GM20431 (cell line): ENCODE data around the gene LMNTD1.

Experiments used
- in situ Hi-C: fragments of 300-500 bp; cut with MseI, MboI; formaldehyde crosslinking; loops from one replicate; pipeline ENCODE4 v1.15.0; 2020; ENCODE audit warnings: low sequenced_read_pairs; ENCODE audit not compliant: unreplicated experiment

LMNTD1 gene

DNA sequence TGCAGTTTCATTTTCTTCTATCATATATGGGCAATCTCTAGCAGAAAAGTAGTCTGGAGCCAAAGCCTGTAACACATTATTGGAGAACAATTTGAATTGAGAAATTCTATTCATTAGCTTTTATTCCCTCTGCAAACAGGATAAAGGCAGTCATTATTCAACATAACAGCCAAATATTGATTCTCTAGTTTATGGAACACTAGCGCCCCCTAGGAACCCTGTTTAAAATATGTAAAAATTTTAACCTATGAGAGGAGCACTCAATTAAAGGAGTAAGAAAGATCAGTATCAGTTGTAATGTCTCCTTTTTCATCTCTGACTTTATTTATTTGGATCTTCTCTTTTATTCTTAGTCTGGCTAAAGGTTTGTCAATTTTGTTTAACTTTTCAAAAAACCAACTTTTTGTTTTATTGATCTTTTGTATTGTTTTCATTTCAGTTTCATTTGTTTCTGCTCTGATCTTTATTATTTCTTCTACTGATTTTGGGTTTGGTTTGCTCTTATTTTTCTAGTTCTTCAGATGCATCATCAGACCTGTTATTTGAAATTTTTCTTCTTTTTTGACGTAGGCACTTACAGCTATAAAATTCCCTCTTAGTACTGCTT lies 4.8 kb upstream of the LMNTD1 start:
- in situ Hi-C loops = loop anchor here (10.0 kb wide), 1 partner anchor 123 kb away; no protein-coding TSS in a partner anchor

DNA sequence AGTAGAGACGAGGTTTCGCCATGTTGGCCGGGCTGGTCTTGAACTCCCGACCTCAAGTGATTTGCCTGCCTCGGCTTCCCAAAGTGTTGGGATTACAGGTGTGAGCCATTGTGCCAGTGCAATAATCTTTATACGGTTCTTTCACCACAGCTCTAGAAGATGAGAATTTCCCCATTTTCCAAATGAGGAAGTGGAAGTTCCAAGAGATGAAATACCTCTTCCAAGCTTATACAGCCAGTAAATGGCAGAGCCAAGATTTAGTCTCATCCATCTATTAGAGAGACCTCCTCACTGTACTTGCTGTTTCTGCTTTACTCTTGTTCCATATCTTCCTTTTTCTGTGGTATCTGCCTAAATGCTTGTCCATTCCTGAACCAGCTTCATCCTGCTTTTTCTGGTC lies 3.1 kb upstream of the LMNTD1 start:
- in situ Hi-C loops = loop anchor here (10.0 kb wide), 1 partner anchor 121 kb away; no protein-coding TSS in a partner anchor

DNA sequence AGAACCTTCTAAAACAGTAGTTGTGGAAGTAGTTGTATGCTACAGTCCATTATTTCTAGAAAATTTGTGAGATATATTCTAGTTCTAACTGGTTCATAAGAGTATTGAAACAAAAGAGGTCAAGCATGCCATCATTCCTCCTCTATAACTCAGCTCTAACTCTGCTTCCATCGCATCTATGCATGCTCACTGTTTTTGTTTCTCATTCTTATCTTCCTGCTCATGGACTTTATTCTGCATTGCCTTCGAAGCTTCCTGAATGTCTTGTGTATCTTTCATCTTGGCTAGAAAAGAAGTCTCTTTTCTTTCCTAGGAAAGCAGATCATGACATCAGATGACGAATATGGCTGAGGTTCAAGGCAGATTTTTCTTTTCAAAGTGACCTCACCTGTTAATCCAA lies 402 bp downstream of the LMNTD1 start:
- in situ Hi-C loops = loop anchor here (10.0 kb wide), 1 partner anchor 118 kb away; no protein-coding TSS in a partner anchor

DNA sequence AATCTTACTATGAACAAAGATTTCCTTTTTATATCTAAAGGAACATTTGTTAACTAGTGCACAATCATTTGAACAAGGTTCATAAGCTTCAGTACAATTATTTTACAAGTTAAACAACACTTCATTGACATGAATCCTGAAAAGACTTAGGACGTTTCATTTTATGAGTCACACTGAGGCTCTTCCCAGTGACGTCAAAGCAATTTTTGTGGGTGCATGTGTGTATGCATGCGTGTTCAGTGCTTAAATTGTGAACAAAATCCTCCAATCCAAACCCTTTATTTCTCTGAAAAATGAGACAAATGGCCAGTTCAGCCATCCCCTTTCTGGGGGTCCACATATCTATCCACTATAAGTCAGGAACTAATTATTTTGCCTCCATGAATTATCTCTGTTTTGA lies 2.9 kb downstream of the LMNTD1 start:
- in situ Hi-C loops = loop anchor here (10.0 kb wide), 1 partner anchor 115 kb away; no protein-coding TSS in a partner anchor

DNA sequence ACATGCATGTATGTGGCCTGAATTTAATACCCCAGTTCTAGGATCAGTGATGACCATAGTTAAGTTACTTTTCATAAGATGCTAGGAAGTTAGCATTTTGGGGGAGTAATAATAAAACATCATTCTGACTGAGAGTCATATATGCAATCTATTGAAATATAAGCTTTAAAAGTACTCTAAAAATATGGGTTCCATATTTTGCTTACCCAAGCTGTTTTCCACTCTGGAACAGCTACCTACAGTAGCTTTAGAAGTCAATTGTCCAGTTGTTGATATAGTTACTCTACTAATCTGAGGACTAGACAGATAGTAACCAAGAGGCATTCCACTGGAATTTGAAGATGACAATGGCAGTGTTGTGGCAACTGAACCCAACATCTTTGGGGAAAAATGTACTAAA lies 4.0 kb downstream of the LMNTD1 start:
- in situ Hi-C loops = no loop called here

DNA sequence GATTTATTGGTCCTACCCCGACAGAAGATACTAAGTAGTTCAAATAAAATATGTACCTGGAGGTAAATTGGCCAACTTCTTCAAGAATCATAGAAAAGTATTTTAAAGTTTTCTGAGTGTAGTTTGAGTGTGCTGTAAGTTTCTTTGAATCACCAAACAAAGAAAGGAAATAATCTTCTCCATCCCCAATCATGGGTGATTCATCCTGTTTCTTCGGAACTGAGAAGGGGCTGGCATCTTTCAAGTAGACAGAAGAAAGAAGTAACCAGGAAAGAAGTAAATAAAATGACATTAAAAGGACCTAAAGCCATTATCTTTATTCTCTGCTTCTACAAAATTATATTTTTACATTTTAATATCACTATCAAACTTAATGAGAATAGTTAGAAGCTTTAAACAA lies 6.8 kb downstream of the LMNTD1 start:
- in situ Hi-C loops = no loop called here

DNA sequence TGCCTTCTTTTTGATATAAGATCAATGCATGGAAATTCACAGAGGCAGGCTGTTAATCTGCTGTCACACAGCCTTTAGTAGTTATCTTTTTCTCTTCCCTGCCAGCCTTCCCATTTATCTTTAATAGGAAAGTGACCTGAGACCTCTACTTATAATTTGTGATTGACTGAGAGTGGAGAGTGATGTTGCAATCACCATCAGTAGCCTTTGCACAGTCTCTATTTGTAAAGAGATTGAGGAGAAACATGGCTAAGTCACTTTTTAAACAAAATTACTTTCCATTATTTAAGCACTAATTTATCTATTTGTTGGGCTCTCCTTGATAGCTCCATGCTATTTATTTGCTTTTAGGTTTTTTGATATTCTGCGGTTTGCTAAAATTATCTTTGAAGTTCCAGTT lies 19.9 kb downstream of the LMNTD1 start:
- in situ Hi-C loops = no loop called here

DNA sequence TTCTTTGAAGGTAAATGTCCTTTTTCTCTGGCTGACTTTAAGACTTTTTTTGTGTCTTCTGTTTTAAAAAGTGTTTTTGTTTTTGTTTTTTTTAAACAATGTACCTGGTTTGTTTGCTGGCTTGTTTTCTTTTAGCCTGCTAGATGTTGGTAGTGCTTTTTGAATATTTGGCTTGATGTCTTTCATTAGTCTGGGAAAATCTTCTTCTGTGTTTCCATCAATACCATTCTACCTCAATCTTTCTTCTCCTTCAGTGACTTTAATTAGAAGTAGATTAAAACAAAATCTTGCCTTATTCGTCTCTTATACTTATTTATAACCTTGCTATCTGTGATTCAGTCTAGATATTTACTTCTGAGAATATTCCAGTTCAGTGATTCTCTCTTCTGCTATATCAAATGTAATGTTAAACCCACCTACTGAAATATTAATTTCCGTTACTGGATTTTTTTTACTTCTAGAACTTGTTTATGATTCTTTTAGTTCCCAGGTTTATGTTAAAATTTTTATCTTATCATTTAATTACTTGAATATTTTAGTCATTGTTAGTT lies 21.5 kb downstream of the LMNTD1 start:
- in situ Hi-C loops = no loop called here

DNA sequence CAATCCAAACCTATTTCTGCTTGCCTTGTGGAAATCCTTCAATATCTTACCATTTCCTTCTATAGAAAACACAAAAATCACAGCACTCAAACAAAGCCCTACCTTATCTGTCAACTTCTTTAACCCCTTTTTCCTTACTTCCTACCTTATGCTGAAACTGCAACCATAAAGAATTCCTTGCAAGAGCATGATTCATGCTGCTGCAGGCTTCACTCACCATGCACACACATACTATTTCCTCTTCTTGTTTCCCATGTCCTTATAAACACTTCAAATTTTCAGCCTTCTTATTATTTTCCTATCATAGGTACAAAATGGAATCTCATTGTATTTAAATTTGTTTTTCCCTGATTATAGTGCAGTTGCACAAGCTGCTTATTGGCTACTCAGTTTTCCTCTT lies 23.3 kb downstream of the LMNTD1 start:
- in situ Hi-C loops = no loop called here

DNA sequence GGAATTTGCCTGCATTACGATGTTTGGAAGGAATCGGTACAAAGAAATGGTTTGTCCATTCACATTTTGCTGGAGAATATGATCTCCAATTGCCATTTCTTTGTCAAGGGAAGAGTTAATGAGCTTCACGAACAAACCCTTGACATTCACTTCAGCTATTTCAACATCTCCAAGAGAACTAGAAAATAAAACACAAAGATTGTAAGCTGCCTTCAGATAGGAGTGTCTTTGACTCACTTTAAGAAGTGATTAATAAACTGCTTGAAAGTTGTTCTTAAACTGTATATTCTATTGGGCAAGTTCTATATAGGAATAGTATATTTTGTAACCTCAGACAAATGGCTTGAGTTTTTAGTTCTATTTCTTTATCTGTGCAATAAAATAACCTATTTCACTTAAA lies 26.3 kb downstream of the LMNTD1 start:
- in situ Hi-C loops = no loop called here

DNA sequence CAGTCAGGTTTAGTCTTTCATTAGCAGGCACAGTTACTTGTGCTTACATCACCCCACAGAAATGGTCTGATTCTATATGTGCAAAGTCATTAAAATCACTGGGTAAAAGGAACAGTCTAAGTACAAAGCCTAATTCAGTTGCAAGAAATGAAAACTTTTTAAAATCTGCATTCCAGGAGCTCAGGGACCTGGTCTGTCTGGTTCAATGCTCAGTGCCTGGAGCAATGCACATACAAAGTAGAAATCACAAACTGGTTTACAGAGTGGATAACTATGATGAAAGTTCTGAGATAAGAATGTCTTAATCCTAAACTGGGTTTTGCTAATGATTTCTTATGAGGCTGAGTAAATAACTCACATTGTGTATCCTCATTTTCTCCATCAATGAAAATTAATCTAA lies 28.7 kb downstream of the LMNTD1 start:
- in situ Hi-C loops = no loop called here

DNA sequence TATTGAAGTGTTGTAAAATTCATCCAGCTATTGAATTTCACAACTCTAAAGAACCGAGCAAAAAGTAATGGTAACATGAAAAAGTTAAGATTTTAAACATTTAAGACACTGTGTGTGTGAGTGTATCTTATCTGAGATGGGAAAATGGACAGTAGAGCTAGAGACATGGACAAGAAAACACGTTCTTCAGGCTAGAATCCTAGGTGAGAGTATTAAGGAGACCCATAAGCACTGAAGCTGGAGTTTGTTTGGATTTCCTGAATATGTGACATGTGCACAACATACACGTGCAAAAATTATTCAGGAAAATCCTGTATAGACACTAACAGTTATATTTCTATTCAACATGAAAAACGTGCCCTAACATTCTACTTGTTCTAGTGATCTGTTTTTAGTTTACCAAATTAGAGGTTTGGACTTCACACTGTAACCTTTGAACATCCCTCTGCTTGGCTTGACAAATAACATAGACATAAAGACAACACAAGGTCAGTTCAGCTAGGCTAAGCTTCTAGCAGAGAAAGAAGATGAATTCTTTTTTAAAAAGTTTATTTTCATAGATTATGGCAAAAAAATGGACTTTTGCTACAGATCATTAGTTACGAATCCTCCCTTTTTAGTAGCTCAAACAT lies 31.3 kb downstream of the LMNTD1 start:
- in situ Hi-C loops = no loop called here

DNA sequence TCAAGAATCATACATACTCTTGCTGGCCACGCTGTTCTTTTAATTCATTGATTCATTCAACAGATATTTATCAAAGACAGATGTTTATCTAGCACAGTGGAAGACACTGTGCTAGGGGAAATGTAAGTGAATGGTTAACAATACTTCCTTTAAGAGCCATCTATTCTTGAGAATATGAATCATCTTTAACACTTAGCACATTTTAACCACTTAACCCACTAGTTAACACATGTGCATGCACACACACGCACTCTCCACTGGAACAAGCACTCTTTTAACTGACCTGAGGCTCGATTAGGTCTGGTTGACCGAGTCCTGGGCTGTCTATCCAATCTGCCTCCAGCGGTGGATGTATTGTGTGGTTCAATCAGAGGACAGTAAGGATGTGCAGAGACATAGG lies 34.6 kb downstream of the LMNTD1 start:
- in situ Hi-C loops = no loop called here

DNA sequence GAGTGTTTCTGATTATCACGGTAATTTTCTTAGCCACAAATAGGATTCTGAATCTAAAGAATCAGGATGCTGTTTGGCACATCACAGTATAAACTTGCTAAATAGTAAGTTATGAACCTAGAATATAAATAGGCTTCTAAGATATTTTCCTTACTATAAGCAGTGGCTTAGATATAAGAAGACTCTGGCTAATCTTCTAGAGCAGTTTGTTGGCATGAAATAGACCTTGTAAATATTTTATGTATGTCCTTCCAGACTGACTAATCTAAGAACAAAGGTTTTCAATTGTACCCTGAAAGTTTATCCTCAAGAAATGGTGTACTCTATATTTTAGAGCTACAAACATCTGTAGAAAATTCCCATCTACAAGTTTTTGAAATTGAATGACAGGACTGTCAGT lies 48.3 kb downstream of the LMNTD1 start:
- in situ Hi-C loops = no loop called here

DNA sequence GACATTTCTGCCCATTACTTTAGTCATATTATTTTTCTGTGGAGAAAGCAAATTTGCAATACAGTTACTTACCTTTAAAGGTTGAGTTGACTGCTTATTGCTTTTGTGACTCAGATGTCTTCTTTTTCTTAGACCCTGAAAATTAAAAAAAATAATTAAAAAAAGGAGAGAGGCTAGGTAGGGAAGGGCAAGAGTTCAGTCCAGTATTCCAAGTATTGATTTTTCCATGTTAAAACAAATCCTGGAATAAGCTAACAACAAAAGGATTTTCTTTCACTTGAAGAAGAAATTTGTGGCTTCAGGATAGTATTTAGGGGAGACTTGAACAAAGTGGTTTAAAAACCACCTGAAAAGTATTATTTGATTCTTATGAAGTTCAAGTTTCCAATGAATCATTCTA lies 49.4 kb downstream of the LMNTD1 start:
- in situ Hi-C loops = no loop called here

DNA sequence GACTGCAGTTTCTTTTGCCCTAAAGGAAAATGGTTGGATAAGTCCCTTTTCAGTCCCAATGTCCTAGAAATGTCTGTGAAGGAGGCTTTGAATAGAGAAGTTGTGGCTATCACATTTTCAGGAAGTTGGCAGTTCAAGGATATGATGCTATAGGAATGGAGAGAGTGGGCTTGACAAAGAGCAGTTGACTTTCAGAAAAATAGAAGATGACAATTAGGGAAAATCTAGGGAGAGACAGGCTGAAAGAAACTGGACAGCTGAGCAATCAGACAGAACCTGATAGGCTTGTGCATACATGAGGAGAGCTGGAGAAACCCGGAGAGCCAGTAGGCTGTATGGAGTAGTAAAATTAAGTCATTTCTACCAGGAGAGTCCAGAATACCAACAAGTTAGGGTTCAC lies 50.5 kb downstream of the LMNTD1 start:
- in situ Hi-C loops = no loop called here

DNA sequence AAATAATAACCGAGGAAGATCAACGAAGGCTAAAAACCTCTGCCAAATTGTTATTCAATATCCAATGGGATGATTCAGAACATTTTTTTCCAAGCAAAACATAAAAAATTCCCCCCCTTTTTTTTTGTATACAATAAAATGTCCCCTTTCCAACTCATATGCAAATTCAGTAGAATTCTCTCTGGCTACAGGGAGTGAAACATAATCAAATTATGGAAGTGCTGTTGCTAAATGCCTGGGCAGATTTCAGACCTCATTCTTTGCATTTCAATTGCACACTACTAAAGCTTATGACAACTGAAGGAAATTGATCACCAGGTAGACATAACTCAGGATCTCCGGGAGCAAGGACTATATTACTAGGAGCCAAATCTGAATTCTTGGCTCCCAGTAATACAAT lies 51.0 kb downstream of the LMNTD1 start:
- in situ Hi-C loops = no loop called here

DNA sequence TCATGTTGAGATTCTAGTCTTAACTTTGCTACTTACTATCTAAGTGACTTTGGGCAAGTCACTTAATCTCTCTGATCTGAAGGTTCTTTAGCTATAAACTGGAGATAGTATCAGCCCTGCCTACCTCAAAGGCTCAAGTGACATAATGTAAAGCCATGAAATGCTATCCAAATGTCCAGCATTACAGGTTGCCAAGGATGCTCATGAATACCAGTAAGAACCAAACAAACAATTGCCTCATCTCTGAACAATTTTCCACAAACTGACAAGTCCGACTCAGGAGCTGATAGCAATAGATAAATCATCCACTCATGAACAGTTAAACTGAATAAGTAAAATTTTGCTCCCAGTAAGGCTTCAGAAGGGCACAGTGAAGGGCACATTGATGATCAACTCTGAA lies 51.5 kb downstream of the LMNTD1 start:
- in situ Hi-C loops = no loop called here

DNA sequence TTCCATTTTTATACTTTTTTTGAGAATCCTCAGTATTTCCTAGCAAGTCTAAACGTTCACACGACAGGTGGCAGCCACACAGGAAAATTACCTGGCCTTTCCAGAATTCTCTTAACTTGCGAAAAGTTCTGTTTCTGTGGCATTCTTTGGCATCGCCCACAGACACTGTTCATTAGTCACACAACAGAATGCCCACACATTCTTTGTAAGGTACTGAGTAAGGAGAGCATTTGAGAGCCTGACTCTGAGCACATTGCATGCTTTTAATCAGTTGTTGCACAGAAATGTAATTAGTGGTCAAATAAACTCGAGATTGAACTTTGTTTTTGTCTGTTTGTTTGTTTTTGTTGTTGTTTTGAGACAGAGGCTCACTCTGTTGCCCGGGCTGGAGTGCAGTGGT lies 52.4 kb downstream of the LMNTD1 start:
- in situ Hi-C loops = no loop called here

DNA sequence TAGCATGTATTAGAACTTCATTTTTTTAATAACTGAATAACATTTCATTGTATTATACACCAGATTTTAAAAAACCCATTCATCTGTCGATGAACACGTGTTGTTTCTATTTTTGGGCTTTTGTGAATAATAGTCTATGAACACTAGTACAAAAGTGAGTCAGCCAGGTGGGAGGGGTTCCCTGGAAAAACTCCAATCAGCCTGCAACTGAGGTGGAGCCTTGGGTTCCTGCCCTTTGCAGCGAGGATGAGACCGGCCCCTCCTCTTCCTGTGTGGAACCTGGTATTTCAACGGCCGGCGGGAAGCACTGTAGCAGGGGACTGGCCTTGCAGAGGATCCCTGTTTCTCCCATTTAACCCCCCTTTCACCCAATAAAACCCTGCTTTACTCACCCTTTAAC lies 56.1 kb downstream of the LMNTD1 start:
- in situ Hi-C loops = no loop called here

DNA sequence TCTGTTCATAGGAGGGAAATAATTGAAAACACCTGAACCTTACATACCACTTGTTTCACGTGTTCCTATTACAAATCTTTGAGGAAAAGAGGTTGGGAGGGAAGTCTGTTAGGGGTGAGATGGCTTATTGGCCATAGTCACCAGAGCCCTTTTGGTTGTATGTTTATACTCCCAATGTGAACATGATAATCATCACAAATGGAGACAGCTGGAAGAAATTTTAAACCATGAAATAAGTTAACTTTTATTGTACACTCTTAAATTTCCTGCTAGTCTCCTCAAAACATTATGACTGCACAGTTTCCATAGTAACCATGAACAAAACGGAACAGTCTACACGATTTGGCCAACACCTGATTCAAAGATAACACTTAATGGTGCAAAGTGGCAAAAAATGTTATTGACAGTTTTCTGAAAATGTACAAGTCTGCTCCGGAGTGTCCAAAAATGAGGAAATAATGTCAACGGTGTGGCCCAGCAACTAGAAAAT lies 56.9 kb downstream of the LMNTD1 start:
- in situ Hi-C loops = no loop called here
